SK-N-SH (cell line): ENCODE data around the gene GNAZ. TPM values are rescaled to one million over a fixed set of nuclear protein-coding genes. Genes with fewer than 3 reads are reported as not detected.

ENCODE experiments used
- CTCF ChIA-PET: fragments of 300-600, 350-600 bp; formaldehyde crosslinking; extraction: SDS; loops from one replicate; lab custom pipeline; 2021; lab: Yijun Ruan, JAX
- POLR2A ChIA-PET: fragments of 350-600 bp; sonication (Branson Sonifier 250); formaldehyde crosslinking; extraction: SDS; loops from one replicate; lab custom pipeline; 2020; ENCODE audit warnings: antibody characterized with exemption, inconsistent platforms; lab: Yijun Ruan, JAX
- DNase-seq: peaks from one replicate; pipeline ENCODE4 v3.0.0; 2012
- H2AFZ ChIP-seq: fragments of 200-600 bp; sonication (generic); 2 replicates; pipeline ENCODE4 v1.8.1; 2016; ENCODE audit warnings: antibody characterized with exemption, mild to moderate bottlenecking, low read depth
- H3F3A ChIP-seq: fragments of 200-600 bp; sonication (generic); replicated peaks from 2 replicates; pipeline ENCODE3; 2016; ENCODE audit warnings: antibody characterized with exemption, mild to moderate bottlenecking; ENCODE audit not compliant: insufficient read depth
- H3K27ac ChIP-seq, 2 experiments: fragments of 200-500 bp in 1 of 2; fragments of 200-600 bp in 1 of 2; sonication (Bioruptor generic) in 1 of 2; sonication (generic), shearing (Covaris generic) in 1 of 2; 2 replicates each; pipeline versions ENCODE4 v1.5.1 to v1.6.1; 2014 to 2016; ENCODE audit warnings: low read depth in 2 of 2, inconsistent platforms in 1 of 2, low read length in 1 of 2, mild to moderate bottlenecking in 1 of 2, mixed read lengths in 1 of 2
- H3K27me3 ChIP-seq: fragments of 200-600 bp; sonication (generic), shearing (Covaris generic); 2 replicates; pipeline ENCODE4 v1.6.1; 2016; ENCODE audit warnings: mixed run types; ENCODE audit not compliant: insufficient read depth
- H3K36me3 ChIP-seq, 2 experiments: fragments of 200-500 bp in 1 of 2; fragments of 200-600 bp in 1 of 2; sonication (Bioruptor generic) in 1 of 2; sonication (generic) in 1 of 2; replicated peaks in 1 of 2; 2 replicates each; pipeline versions ENCODE3 to v1.5.1; 2014 to 2016; ENCODE audit warnings: low read length in 1 of 2, mild to moderate bottlenecking in 1 of 2; ENCODE audit not compliant: insufficient read depth in 2 of 2, control insufficient read depth in 1 of 2
- H3K4me1 ChIP-seq, 2 experiments: fragments of 200-500 bp in 1 of 2; fragments of 200-600 bp in 1 of 2; sonication (Bioruptor generic) in 1 of 2; sonication (generic), shearing (Covaris generic) in 1 of 2; 2 replicates each; pipeline versions ENCODE4 v1.5.1 to v1.6.1; 2014 to 2016; ENCODE audit warnings: low read depth in 1 of 2, low read length in 1 of 2, mixed run types in 1 of 2; ENCODE audit not compliant: insufficient read depth in 2 of 2, control insufficient read depth in 1 of 2
- H3K4me2 ChIP-seq: fragments of 200-600 bp; sonication (generic), shearing (Covaris generic); 2 replicates; pipeline ENCODE4 v1.6.1; 2017; ENCODE audit warnings: mixed run types
- H3K4me3 ChIP-seq, 2 experiments: fragments of 200-500 bp in 1 of 2; fragments of 200-600 bp in 1 of 2; sonication (Bioruptor generic) in 1 of 2; sonication (generic), shearing (Covaris generic) in 1 of 2; 2 replicates each; pipeline versions ENCODE4 v1.5.1 to v1.8.1; 2014 to 2016; ENCODE audit warnings: low read depth in 2 of 2, inconsistent platforms in 1 of 2, low read length in 1 of 2, mild to moderate bottlenecking in 1 of 2, mixed read lengths in 1 of 2, moderate library complexity in 1 of 2
- H3K79me2 ChIP-seq: fragments of 200-600 bp; sonication (generic); 2 replicates; pipeline ENCODE4 v1.8.1; 2017; ENCODE audit warnings: mild to moderate bottlenecking; ENCODE audit not compliant: insufficient read depth
- H3K9ac ChIP-seq: fragments of 200-600 bp; sonication (generic); 2 replicates; pipeline ENCODE4 v1.6.1; 2017; ENCODE audit warnings: mixed run types
- H3K9me2 ChIP-seq: fragments of 200-600 bp; sonication (generic); 2 replicates; pipeline ENCODE4 v1.6.1; 2017; ENCODE audit warnings: mixed run types
- H3K9me3 ChIP-seq: fragments of 200-600 bp; sonication (generic); 2 replicates; pipeline ENCODE4 v1.6.1; 2017; ENCODE audit warnings: mixed run types, mild to moderate bottlenecking, moderate library complexity
- H4K20me1 ChIP-seq: fragments of 200-600 bp; sonication (generic); 2 replicates; pipeline ENCODE4 v1.6.1; 2017; ENCODE audit warnings: mild to moderate bottlenecking, mixed run types; ENCODE audit not compliant: insufficient read depth
- ELF1 ChIP-seq: IDR thresholded peaks from 2 replicates; pipeline ENCODE4 v1.4.0; 2012
- EZH2phosphoT487 ChIP-seq: fragments of 200-600 bp; sonication (generic); IDR thresholded peaks from 2 replicates; pipeline ENCODE4 v1.6.1; 2017; ENCODE audit warnings: low read depth, mixed run types, mild to moderate bottlenecking, antibody characterized with exemption, moderate library complexity, borderline replicate concordance
- FOSL2 ChIP-seq: IDR thresholded peaks from 2 replicates; pipeline ENCODE4 v1.4.0; 2012; ENCODE audit warnings: low read depth, mild to moderate bottlenecking, moderate library complexity, borderline replicate concordance
- FOXJ3 ChIP-seq: sonication (generic); formaldehyde crosslinking; IDR thresholded peaks from 2 replicates; pipeline ENCODE4 v1.5.1; 2020; ENCODE audit warnings: mild to moderate bottlenecking, missing genetic modification reagents
- SIN3A ChIP-seq: IDR thresholded peaks from 2 replicates; pipeline ENCODE4 v1.6.1; 2012; ENCODE audit warnings: low read depth, mild to moderate bottlenecking, low read length, moderate library complexity, borderline replicate concordance
- TAF1 ChIP-seq: IDR thresholded peaks from 2 replicates; pipeline ENCODE4 v1.6.1; 2012; ENCODE audit warnings: low read depth, mild to moderate bottlenecking, low read length, moderate library complexity, borderline replicate concordance
- TCF12 ChIP-seq: IDR thresholded peaks from 2 replicates; pipeline ENCODE4 v1.4.0; 2012
- WGBS: methylation state at CpG from one replicate; pipeline ENCODE4 v1.1.6; 2017; ENCODE audit warnings: low lambda C conversion rate; 5-methylcytosine and 5-hydroxymethylcytosine counted together
- polyA plus RNA-seq, 3 experiments: library from polyadenylated mRNA; depleted of rRNA; stranded (reverse); fragments of >200 nt; gene quantifications; 2 replicates each; pipeline ENCODE4 v1.2.3, GENCODE V29; 2012
- TF ChIP-seq, protein P1 (sequence below): IDR thresholded peaks from 2 replicates; pipeline ENCODE4 v1.6.1; 2012; ENCODE audit warnings: mild to moderate bottlenecking, low read depth, low read length, moderate library complexity
- TF ChIP-seq, protein P2 (sequence below): fragments of 150-350 bp; IDR thresholded peaks from 2 replicates; pipeline ENCODE4 v1.6.1; 2016; ENCODE audit warnings: mild to moderate bottlenecking, low read depth, low read length
- TF ChIP-seq, protein P3 (sequence below): IDR thresholded peaks from 2 replicates; pipeline ENCODE4 v1.4.0; 2012; ENCODE audit warnings: low read depth, borderline replicate concordance
- TF ChIP-seq, protein P4 (sequence below): fragments of 200-600 bp; sonication (generic); IDR thresholded peaks from 2 replicates; pipeline ENCODE4 v1.6.1; 2017; ENCODE audit warnings: antibody characterized with exemption, mild to moderate bottlenecking, moderate library complexity

GNAZ gene
- polyA plus RNA-seq, 1 of the 3 experiments (the other 2 are of a cell fraction) = 6.5 TPM

DNA sequence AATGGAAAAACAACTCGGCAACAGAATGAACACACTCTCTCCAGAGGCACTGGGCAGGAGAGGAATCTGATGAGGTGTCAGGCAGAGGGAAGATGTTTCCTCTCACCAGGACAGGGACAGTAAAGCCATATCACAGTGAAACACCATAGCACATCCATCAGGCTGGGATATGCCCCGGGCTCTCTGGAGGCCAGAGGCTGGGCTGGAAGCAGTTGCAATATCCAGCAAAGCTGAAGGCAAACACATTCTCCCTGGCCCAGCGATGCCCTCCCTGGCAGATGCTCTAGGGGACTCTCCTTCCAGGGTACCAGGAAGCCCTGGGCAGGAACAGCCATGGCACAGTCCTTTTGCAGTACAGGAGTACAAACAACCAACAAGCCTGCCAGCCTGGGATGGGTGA, 60.4 kb downstream of the GNAZ start:
- 51% methylated on average over 2 of the region's 3 CpGs for WGBS
- Histone ChIP-seq H2AFZ (no peak overlapping the region), H3K27ac (no peak overlapping the region), H3K4me3 (no peak overlapping the region), H3K36me3 (no peaks in the 10 kb centered on the region), H3K4me2 (no peak overlapping the region), H3K79me2 (no peaks in the 10 kb centered on the region), H3K4me1 (peaks cover 0 to 22% of the 10 kb centered on the region in 2 experiments; a peak in 1 of 4 replicates), H3K9me3 (no peaks in the 10 kb centered on the region), H3K27me3 (no peaks in the 10 kb centered on the region), H3K9me2 (no peaks in the 10 kb centered on the region), H3K9ac (no peak overlapping the region)
- CTCF ChIA-PET = interaction anchor here (0.8 to 13.2 kb wide), 5 partner anchors 10 to 587 kb away, joined by 3 to 397 read pairs (median 11); partner anchors contain the start of gene RSPH14
- TF ChIP-seq TCF12 (no peak), TAF1 (no peak)
- TF ChIP-seq, protein P1, sequence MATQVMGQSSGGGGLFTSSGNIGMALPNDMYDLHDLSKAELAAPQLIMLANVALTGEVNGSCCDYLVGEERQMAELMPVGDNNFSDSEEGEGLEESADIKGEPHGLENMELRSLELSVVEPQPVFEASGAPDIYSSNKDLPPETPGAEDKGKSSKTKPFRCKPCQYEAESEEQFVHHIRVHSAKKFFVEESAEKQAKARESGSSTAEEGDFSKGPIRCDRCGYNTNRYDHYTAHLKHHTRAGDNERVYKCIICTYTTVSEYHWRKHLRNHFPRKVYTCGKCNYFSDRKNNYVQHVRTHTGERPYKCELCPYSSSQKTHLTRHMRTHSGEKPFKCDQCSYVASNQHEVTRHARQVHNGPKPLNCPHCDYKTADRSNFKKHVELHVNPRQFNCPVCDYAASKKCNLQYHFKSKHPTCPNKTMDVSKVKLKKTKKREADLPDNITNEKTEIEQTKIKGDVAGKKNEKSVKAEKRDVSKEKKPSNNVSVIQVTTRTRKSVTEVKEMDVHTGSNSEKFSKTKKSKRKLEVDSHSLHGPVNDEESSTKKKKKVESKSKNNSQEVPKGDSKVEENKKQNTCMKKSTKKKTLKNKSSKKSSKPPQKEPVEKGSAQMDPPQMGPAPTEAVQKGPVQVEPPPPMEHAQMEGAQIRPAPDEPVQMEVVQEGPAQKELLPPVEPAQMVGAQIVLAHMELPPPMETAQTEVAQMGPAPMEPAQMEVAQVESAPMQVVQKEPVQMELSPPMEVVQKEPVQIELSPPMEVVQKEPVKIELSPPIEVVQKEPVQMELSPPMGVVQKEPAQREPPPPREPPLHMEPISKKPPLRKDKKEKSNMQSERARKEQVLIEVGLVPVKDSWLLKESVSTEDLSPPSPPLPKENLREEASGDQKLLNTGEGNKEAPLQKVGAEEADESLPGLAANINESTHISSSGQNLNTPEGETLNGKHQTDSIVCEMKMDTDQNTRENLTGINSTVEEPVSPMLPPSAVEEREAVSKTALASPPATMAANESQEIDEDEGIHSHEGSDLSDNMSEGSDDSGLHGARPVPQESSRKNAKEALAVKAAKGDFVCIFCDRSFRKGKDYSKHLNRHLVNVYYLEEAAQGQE = no peak
- TF ChIP-seq, protein P2, sequence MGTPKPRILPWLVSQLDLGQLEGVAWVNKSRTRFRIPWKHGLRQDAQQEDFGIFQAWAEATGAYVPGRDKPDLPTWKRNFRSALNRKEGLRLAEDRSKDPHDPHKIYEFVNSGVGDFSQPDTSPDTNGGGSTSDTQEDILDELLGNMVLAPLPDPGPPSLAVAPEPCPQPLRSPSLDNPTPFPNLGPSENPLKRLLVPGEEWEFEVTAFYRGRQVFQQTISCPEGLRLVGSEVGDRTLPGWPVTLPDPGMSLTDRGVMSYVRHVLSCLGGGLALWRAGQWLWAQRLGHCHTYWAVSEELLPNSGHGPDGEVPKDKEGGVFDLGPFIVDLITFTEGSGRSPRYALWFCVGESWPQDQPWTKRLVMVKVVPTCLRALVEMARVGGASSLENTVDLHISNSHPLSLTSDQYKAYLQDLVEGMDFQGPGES = no peak
- TF ChIP-seq, all 33 proteins: peak for 0
- no peaks in the 10 kb centered on the region for H4K20me1 ChIP-seq
- DNase-seq = no peak
- POLR2A ChIA-PET = no interaction called here
- no peaks in the 10 kb centered on the region for H3F3A ChIP-seq

DNA sequence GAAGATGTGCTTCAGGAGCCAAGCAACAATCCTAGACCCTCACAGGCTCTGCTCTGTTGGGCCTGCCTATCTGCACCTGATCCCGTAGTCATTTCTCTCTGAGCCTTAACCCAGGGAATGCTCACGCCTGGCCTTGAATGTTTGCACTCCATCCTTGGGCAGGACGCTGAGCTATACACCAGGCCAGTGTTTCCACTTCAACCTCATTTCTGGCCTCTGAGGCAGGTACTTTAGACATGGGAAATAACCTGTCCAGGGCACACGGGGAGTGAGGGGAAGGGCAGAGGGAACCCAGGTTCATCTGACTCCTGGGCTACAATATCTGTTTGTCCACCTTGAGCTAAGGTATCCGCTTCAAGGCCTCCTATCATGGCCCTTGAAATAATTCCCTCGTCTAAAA, 61.6 kb downstream of the GNAZ start:
- no peak for DNase-seq
- H3K27ac ChIP-seq = no peak overlapping the region
- H3K9me2 ChIP-seq = no peaks in the 10 kb centered on the region
- POLR2A ChIA-PET = no interaction called here
- H3K9me3 ChIP-seq = no peaks in the 10 kb centered on the region
- H3K4me1 ChIP-seq = peaks cover 0 to 22% of the 10 kb centered on the region in 2 experiments; a peak in 1 of 4 replicates
- H2AFZ ChIP-seq = no peak overlapping the region
- H3K36me3 ChIP-seq = no peaks in the 10 kb centered on the region
- H3K27me3 ChIP-seq = no peaks in the 10 kb centered on the region
- H3K9ac ChIP-seq = no peak overlapping the region
- no peak overlapping the region for H3K4me3 ChIP-seq
- H3K4me2 ChIP-seq = no peak overlapping the region
- 74% methylated on average over 6 of the region's 6 CpGs for WGBS
- CTCF ChIA-PET = interaction anchor here (0.9 to 13.2 kb wide), 8 partner anchors 9 to 709 kb away, joined by 3 to 397 read pairs (median 8); partner anchors contain the start of gene RSPH14
- H3F3A ChIP-seq = no peaks in the 10 kb centered on the region
- H4K20me1 ChIP-seq = no peaks in the 10 kb centered on the region
- no peaks in the 10 kb centered on the region for H3K79me2 ChIP-seq
- TF ChIP-seq FOSL2 (no peak), FOXJ3 (CRISPR knock-in tag) (no peak), ELF1 (no peak), EZH2phosphoT487 (no peak), SIN3A (no peak)
- TF ChIP-seq, protein P2 = no peak
- TF ChIP-seq, protein P1 = no peak
- TF ChIP-seq, protein P3, sequence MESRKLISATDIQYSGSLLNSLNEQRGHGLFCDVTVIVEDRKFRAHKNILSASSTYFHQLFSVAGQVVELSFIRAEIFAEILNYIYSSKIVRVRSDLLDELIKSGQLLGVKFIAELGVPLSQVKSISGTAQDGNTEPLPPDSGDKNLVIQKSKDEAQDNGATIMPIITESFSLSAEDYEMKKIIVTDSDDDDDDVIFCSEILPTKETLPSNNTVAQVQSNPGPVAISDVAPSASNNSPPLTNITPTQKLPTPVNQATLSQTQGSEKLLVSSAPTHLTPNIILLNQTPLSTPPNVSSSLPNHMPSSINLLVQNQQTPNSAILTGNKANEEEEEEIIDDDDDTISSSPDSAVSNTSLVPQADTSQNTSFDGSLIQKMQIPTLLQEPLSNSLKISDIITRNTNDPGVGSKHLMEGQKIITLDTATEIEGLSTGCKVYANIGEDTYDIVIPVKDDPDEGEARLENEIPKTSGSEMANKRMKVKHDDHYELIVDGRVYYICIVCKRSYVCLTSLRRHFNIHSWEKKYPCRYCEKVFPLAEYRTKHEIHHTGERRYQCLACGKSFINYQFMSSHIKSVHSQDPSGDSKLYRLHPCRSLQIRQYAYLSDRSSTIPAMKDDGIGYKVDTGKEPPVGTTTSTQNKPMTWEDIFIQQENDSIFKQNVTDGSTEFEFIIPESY = no peak
- TF ChIP-seq, protein P4, sequence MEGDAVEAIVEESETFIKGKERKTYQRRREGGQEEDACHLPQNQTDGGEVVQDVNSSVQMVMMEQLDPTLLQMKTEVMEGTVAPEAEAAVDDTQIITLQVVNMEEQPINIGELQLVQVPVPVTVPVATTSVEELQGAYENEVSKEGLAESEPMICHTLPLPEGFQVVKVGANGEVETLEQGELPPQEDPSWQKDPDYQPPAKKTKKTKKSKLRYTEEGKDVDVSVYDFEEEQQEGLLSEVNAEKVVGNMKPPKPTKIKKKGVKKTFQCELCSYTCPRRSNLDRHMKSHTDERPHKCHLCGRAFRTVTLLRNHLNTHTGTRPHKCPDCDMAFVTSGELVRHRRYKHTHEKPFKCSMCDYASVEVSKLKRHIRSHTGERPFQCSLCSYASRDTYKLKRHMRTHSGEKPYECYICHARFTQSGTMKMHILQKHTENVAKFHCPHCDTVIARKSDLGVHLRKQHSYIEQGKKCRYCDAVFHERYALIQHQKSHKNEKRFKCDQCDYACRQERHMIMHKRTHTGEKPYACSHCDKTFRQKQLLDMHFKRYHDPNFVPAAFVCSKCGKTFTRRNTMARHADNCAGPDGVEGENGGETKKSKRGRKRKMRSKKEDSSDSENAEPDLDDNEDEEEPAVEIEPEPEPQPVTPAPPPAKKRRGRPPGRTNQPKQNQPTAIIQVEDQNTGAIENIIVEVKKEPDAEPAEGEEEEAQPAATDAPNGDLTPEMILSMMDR = no peak
